ENCODE results near the gene DDX4. TPM values are rescaled to one million over a fixed set of nuclear protein-coding genes. Genes with fewer than 3 reads are reported as not detected.

Gene DDX4
- total RNA-seq, 1 donor from 2014 or later, result not detected

GRCh38 chr5:55731848-55732247 is 6.0 kb upstream of the DDX4 start:
- no peak overlapping the region for H3K4me3 Mint-ChIP-seq (ENCODE audit: unreplicated experiment)
- no peaks in the 10 kb centered on the region for H3K9me3 Mint-ChIP-seq (ENCODE audit: unreplicated experiment)
- H3K36me3 Mint-ChIP-seq (ENCODE audit: low read depth, unreplicated experiment), result no peaks in the 10 kb centered on the region
- no peaks in the 10 kb centered on the region for H3K4me1 Mint-ChIP-seq (ENCODE audit: unreplicated experiment)
- TF ChIP-seq CTCF (IDR thresholded peaks at IDR 0.05; ENCODE audit: unreplicated experiment), result no peak
- peaks cover 2% of the 10 kb centered on the region for H3K27me3 Mint-ChIP-seq (ENCODE audit: unreplicated experiment)
- DNase-seq (ENCODE audit: low spot score), result no peak
- H3K27ac Mint-ChIP-seq (ENCODE audit: unreplicated experiment), result no peak overlapping the region

GRCh38 chr5:55732585-55732984 is 5.3 kb upstream of the DDX4 start:
- Mint-ChIP-seq H3K4me3 (ENCODE audit: unreplicated experiment) (no peak overlapping the region), H3K9me3 (ENCODE audit: unreplicated experiment) (no peaks in the 10 kb centered on the region), H3K4me1 (ENCODE audit: unreplicated experiment) (no peaks in the 10 kb centered on the region), H3K27ac (ENCODE audit: unreplicated experiment) (no peak overlapping the region), H3K36me3 (ENCODE audit: low read depth, unreplicated experiment) (no peaks in the 10 kb centered on the region), H3K27me3 (ENCODE audit: unreplicated experiment) (peaks cover 2% of the 10 kb centered on the region)
- no peak for DNase-seq (ENCODE audit: low spot score)
- TF ChIP-seq CTCF (IDR thresholded peaks at IDR 0.05; ENCODE audit: unreplicated experiment), result no peak

DNA sequence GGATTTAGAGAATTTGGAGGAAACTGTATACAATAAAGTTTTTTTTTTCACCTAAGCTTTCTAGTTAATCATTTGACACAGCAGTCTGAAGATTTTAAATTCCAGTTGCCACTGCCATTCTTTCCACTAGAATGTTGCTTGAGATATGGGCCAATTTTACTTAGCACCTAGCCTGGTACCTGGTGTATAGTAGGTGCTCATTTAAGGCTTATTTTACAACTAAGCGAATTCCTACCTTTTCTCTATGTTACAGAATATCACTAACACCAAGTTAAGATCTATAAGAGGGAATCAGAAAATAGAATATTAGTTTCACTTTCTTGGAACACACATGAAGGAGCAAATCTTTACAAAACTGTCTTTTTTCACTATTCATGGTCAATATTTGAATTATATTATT is 3.2 kb upstream of the DDX4 start:
- DNase-seq (ENCODE audit: low spot score), result no peak
- no peak overlapping the region for H3K4me3 Mint-ChIP-seq (ENCODE audit: unreplicated experiment)
- TF ChIP-seq CTCF (IDR thresholded peaks at IDR 0.05; ENCODE audit: unreplicated experiment), result no peak
- H3K4me1 Mint-ChIP-seq (ENCODE audit: unreplicated experiment), result no peaks in the 10 kb centered on the region
- no peak overlapping the region for H3K27ac Mint-ChIP-seq (ENCODE audit: unreplicated experiment)
- H3K36me3 Mint-ChIP-seq (ENCODE audit: low read depth, unreplicated experiment), result no peaks in the 10 kb centered on the region
- H3K9me3 Mint-ChIP-seq (ENCODE audit: unreplicated experiment), result no peaks in the 10 kb centered on the region
- H3K27me3 Mint-ChIP-seq (ENCODE audit: unreplicated experiment), result peaks cover 2% of the 10 kb centered on the region

- Mint-ChIP-seq H3K4me1 (ENCODE audit: unreplicated experiment) (no peaks in the 10 kb centered on the region), H3K27ac (ENCODE audit: unreplicated experiment) (no peak overlapping the region), H3K4me3 (ENCODE audit: unreplicated experiment) (no peak overlapping the region), H3K27me3 (ENCODE audit: unreplicated experiment) (no peaks in the 10 kb centered on the region), H3K36me3 (ENCODE audit: low read depth, unreplicated experiment) (no peaks in the 10 kb centered on the region), H3K9me3 (ENCODE audit: unreplicated experiment) (no peaks in the 10 kb centered on the region)
- DNase-seq (ENCODE audit: low spot score), result no peak
- no peak for TF ChIP-seq CTCF (IDR thresholded peaks at IDR 0.05; ENCODE audit: unreplicated experiment)
Measured at GRCh38 chr5:55742778-55743177, 4.9 kb downstream of the DDX4 start.

GRCh38 chr5:55747778-55748318 is 10.0 kb downstream of the DDX4 start:
- Mint-ChIP-seq H3K27ac (ENCODE audit: unreplicated experiment) (no peak overlapping the region), H3K9me3 (ENCODE audit: unreplicated experiment) (no peaks in the 10 kb centered on the region), H3K4me3 (ENCODE audit: unreplicated experiment) (no peak overlapping the region), H3K36me3 (ENCODE audit: low read depth, unreplicated experiment) (no peaks in the 10 kb centered on the region), H3K4me1 (ENCODE audit: unreplicated experiment) (no peaks in the 10 kb centered on the region), H3K27me3 (ENCODE audit: unreplicated experiment) (no peaks in the 10 kb centered on the region)
- TF ChIP-seq CTCF (IDR thresholded peaks at IDR 0.05; ENCODE audit: unreplicated experiment), result no peak
- no peak for DNase-seq (ENCODE audit: low spot score)
